GM21717 (cell line): Measurements from ENCODE around the gene MAP2K7.
"Not testable (repeated sequence)": the region's sequence is repeated elsewhere in the genome, so short reads cannot be mapped to it uniquely, and the experiment has no call there.

ENCODE experiments used
- ATAC-seq: cut with Tn5 transposase; IDR thresholded peaks from one replicate; pipeline ENCODE4 v1.9.1; 2021; ENCODE audit warnings: mild to moderate bottlenecking, moderate library complexity; ENCODE audit not compliant: unreplicated experiment

Gene MAP2K7

GRCh38 chr19:7883105-7883504 is 20.6 kb upstream of the MAP2K7 start:
- ATAC-seq, result no peak

- ATAC-seq, result no peak
These were observed 19.7 kb upstream of the MAP2K7 start for GRCh38 chr19:7883796-7884570.

GRCh38 chr19:7885818-7886217 is 17.9 kb upstream of the MAP2K7 start:
- ATAC-seq, result no peak

- no peak for ATAC-seq
These were observed 16.1 kb upstream of the MAP2K7 start for GRCh38 chr19:7887408-7888144.

- ATAC-seq, result no peak
These were observed 15.4 kb upstream of the MAP2K7 start, which contains the start of gene LRRC8E for GRCh38 chr19:7888145-7888825. LRRC8E (plus strand) TSS chr19:7888510; CDS start chr19:7895604, 7,094 bp downstream.

- ATAC-seq, result no peak
These were observed 14.9 kb upstream of the MAP2K7 start for GRCh38 chr19:7888826-7889217.

GRCh38 chr19:7893362-7894101 is 10.1 kb upstream of the MAP2K7 start:
- not testable (repeated sequence) for ATAC-seq

- no peak for ATAC-seq
These were observed 8.9 kb upstream of the MAP2K7 start for GRCh38 chr19:7894612-7895309.

GRCh38 chr19:7895565-7895964 is 8.1 kb upstream of the MAP2K7 start:
- ATAC-seq, result no peak

GRCh38 chr19:7897292-7897691 is 6.4 kb upstream of the MAP2K7 start:
- no peak for ATAC-seq

- no peak for ATAC-seq
These were observed 4.7 kb upstream of the MAP2K7 start for GRCh38 chr19:7898967-7899366.

- ATAC-seq, result no peak
These were observed 3.8 kb upstream of the MAP2K7 start for GRCh38 chr19:7899751-7900378.

- ATAC-seq, result no peak
These were observed 3.2 kb upstream of the MAP2K7 start for GRCh38 chr19:7900401-7900870.

- ATAC-seq, result no peak
These were observed 2.7 kb upstream of the MAP2K7 start for GRCh38 chr19:7900931-7901330.

- ATAC-seq, result no peak
These were observed 2.3 kb upstream of the MAP2K7 start for GRCh38 chr19:7901337-7901736.

GRCh38 chr19:7902796-7903243 is 857 bp upstream of the MAP2K7 start:
- peak; percentile 11 for ATAC-seq

- ATAC-seq, result peak; percentile 13
These were observed 670 bp downstream of the MAP2K7 start for GRCh38 chr19:7904074-7905020.

- ATAC-seq, result no peak
These were observed 1.6 kb downstream of the MAP2K7 start for GRCh38 chr19:7905268-7905667.

- no peak for ATAC-seq
These were observed 2.2 kb downstream of the MAP2K7 start for GRCh38 chr19:7905859-7906258.
